GM12872 (cell line): ENCODE data around the gene CEP97.

Experiments
- TF ChIP-seq, protein P1 (sequence below): IDR thresholded peaks from 3 replicates; pipeline ENCODE4 v1.5.1; 2011; ENCODE audit warnings: low read depth, mild to moderate bottlenecking, low read length, moderate library complexity; ENCODE audit not compliant: insufficient read depth

Gene CEP97

DNA sequence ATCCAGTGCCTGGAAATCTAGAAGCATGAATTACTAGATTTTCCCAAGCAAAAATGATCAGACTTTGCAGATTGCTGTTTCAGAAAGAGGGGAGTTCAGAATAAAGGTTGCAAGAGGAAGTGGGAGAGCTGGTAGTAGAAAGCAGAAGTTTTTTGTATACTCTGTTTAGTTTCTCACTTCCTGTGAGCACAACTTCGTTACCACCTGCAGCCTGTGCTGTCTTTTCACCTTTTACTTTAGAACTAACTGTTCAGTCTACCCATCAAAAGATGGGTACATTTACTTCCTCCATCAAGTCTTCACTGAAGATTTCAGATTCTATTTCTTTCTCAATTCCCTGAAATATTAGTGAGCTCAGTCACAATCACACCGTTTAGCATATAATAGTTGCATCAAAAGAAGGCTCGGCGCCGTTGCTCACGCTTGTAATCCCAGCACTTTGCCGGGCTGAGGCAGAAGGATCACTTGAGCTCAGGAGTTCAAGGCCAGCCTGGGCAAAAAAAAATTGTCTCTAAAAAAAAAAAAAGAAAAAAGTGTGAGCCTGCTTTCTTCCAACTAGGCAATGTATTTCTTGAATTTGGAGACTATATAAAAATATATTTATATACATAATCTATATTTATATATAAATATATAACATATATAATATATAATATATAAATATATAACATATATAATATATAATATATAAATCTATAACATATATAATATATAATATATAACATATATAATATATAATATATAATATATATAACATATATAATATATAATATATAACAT, 1.8 kb upstream of the CEP97 start:
- TF ChIP-seq, protein P1, sequence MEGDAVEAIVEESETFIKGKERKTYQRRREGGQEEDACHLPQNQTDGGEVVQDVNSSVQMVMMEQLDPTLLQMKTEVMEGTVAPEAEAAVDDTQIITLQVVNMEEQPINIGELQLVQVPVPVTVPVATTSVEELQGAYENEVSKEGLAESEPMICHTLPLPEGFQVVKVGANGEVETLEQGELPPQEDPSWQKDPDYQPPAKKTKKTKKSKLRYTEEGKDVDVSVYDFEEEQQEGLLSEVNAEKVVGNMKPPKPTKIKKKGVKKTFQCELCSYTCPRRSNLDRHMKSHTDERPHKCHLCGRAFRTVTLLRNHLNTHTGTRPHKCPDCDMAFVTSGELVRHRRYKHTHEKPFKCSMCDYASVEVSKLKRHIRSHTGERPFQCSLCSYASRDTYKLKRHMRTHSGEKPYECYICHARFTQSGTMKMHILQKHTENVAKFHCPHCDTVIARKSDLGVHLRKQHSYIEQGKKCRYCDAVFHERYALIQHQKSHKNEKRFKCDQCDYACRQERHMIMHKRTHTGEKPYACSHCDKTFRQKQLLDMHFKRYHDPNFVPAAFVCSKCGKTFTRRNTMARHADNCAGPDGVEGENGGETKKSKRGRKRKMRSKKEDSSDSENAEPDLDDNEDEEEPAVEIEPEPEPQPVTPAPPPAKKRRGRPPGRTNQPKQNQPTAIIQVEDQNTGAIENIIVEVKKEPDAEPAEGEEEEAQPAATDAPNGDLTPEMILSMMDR = no peak

DNA sequence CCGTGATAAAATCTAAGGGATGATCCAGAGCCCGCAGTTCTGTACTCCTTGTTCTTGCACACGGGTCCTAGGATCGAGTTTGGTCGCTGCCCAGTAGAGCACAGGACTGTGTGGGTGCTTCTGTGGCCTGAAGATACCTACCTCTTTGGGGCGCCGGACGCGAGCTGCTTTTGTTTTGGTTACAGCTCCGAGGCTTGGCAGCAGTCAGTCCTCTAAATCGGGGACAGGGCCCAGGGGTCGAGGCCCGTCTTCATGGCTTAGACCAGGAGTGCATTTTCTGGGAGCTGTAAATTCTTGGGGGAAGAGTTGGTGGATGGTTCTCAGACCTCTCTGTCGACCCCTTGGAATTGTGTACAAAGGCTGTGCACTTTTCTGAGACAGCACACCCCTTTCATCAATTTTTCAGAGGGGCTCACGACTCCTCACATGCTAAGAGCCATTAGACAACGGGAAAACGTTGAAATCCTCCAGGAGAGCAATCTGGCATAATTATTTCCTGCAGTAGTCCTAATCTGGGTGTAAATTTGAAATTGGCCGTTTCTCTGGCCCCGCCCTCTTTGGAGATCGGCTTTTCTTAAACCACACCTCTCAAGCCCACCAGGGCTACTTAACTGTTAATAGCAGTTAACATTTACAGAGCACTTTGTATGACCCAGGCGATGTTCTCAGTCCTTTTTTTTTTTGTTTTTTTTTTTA, 928 bp downstream of the CEP97 start:
- TF ChIP-seq, protein P1 = no peak

DNA sequence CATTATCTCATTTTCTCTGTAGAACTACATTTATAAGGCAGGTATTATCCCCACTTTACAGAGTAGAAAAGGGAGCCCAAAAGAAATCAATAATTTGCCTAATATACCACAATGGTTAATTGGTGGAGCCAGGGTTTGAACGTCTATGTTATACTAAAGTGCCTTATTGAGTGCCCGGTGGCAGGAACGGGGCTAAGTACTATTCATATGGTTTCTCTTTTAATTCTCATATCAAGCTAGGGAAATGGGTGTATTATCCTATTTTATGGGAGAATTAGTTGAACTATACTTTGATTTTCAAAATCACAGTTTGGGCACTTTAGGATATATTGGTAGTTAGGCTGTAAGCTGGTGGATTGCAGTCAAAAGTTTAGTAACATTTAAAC, 1.5 kb downstream of the CEP97 start:
- TF ChIP-seq, protein P1 = no peak

DNA sequence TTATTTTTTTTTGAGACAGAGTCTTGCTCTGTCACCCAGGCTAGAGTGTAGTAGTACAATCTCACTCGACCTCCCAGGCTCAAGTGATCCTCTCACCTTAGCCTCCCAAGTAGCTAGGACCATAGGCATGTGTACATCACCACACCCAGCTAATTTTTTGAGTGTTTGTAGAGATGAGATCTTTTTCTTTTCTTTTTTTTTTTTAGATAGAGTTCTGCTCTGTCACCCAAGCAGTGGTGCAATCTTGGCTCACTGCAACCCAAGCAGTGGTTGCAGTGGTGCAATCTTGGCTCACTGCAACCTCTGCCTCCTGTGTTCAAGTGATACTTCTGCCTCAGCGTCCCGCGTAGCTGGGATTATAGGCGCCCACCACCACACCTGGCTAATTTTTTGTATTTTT, 5.2 kb downstream of the CEP97 start:
- TF ChIP-seq, protein P1 = no peak

DNA sequence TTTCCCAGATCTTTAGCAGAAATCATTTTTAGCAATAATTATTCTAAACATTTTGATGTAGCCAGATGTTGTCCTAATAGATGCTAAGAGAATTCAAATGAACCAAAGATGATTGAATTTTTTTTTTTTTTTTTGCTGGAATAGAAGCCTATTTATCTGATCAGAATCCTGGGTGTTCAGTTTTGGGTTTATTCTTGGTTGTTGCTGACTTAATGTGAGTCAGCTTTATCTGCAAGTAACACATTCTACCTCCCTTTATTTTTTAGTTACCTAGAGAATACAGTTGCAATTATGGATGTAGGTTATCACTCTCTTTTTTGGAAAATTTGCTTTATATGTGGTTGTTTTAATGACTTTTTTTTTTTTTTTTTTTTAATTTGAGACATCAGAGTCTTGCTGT, 6.4 kb downstream of the CEP97 start:
- TF ChIP-seq, protein P1 = no peak

DNA sequence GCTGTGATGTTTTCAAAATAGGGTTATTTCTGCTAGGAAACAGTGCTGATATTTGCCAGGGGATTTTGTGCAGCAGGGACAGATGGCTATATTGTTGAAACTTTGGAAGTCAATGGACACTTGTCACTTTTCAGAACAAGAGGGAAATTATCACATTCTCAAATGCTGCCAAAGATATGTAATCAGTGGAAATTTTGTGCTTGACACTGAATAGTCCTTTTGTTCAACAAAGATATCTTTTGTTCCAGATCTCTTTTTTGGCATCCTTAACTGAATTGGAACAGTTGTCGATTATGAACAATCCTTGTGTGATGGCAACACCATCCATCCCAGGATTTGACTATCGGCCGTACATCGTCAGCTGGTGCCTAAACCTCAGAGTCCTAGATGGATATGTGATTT, 7.8 kb downstream of the CEP97 start:
- TF ChIP-seq, protein P1 = no peak

DNA sequence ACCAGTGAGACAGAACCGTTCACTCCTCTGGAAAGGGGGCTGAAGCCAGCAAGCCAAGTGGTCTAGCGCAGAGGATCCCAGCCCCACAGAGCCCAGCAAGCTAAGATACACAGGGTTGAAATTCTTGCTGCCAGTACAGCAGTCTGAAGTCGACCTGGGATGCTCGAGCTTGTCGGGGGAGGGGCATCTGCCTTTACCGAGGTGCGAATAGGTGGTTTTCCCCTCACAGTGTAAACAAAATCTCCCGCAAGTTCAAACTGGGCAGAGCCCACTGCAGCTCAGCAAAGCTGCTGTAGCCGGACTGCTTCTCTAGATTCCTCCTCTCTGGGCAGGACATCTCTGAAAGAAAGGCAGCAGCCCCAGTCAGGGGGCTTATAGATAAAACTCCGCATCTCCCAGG, 11.4 kb downstream of the CEP97 start:
- TF ChIP-seq, protein P1 = no peak
